Islet of Langerhans (tissue), 1 donor: Measurements from ENCODE around the gene ZNF230.

ENCODE experiments used
- FAIRE-seq: peaks from one replicate; lab custom pipeline; 2011; peaks lifted over from hg19 to GRCh38; lab: Jason Lieb, UNC

ZNF230 gene

DNA sequence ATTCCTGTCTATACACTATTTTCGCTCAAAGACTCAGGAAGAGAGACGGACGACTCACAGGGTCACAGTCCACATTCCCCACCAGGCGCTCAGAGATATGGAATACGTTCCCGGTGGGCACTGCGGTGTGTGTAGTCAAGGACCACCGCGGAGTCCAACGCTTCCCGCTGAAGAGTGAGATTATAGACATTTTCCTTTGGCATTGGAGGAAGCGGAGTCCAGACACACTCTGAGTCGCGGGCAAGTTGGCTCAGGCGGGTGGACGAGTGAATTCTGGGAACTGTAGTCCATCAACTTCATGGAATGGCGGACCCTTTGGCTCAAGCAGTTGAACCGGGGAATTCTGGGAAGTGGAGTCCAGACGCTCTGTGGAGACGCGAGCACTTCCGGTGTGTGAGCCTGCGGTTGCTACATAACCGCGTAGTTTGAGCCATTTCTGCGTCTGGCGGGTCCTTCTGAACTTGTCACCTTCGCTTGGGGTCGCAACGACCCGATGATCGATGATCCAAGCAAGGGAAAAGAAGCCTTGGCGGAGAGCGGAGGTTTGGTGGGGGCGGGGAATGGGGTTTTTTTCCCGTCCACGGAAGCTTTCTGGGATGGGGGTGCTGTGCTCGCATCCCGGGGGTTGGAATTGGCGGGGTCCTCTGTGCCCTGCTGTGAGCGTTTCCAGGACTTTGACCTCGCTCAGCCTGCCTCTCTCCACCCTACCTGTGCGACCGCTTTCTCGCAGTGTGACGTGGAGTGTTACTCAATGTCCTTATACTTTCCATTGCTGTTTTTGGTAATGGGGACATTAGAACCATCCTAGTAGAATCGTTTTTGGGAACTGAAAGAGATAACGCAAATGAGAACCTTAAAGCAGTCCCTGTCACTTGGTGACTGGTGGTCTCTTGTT, at the start of gene ZNF230:
ZNF230 (plus strand) TSS at position 392 of the 895 bp plus-strand sequence. CDS start 4,122 bp downstream, outside the sequence.
- FAIRE-seq: peak; percentile 74

- FAIRE-seq: no peak
Observed at GRCh38 chr19:43956827-43957226, 45.9 kb upstream of the ZNF230 start.

- FAIRE-seq: no peak
Observed at GRCh38 chr19:43957891-43958290, 44.9 kb upstream of the ZNF230 start.

- FAIRE-seq: no peak
Observed at GRCh38 chr19:43960411-43960810, 42.3 kb upstream of the ZNF230 start.

DNA sequence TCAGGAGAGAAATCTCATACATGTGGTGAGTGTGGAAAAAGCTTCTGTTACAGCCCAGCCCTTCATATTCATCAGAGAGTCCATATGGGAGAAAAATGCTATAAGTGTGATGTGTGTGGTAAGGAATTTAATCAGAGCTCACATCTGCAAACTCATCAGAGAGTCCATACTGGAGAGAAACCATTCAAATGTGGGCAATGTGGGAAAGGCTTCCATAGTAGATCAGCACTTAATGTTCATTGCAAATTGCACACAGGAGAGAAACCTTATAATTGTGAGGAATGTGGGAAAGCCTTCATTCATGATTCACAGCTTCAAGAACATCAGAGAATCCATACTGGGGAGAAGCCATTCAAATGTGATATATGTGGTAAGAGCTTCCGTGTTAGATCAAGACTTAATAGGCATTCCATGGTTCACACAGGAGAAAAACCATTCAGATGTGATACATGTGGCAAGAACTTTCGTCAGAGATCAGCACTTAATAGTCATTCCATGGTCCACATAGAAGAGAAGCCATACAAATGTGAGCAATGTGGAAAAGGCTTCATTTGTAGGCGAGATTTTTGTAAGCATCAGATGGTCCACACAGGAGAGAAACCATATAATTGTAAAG, 36.6 kb upstream of the ZNF230 start:
- no peak for FAIRE-seq

DNA sequence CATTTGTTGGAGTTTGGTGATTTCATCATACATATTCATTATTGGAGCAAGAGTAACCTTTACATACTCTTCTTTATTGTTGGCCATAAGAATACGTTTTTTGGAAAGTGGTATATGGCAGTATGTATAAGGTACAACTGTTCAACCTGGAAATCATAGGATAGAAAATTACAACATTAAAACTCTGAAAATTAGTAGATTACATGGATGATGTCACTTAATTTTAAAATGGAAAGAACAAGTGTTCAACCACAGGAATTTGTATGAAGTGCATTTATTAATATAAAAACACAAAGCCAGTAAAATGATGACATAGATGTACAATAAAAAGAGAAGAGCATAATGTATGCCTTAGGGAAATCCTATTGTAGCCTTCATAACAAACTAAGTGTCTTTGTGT, 26.0 kb upstream of the ZNF230 start:
- no peak for FAIRE-seq

GRCh38 chr19:43983544-43983911, 19.2 kb upstream of the ZNF230 start:
- FAIRE-seq: no peak

DNA sequence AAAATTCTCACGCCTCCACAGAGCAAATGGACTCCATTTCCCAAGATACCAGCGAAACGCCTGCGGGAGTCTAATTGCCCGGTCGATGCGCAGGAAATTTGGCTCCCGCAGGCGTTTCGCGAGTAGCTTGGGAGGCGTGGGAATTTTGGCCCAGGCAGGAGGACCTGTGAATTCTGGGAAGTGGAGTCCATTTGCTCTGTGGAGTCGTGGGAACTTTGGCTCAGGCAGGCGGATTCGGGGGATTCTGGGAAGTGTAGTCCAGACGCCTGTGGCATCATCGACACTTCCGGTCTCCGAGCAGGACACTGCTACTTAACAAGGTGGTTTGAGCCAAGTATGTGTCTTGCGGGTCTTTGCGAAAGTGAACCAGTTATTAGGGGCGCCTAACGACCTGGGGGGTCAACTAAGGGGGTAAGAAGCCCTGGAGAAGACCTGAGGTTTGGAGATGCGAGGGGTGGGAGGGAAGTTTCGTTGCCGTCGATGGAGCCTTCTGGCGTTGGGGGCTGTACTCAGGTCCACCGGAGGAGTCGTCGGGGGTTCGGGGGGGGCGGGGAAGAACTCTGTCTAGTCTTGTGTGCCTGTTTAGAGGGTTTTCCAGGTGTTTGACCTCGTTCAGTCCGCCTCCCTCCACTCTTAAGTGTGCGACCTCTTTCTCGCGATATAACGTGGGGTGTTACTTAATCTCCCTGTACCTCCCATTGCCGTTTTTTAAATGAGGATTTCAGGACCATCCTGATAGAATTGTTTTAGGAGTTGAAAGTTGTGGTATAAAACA, 18.7 kb upstream of the ZNF230 start, which contains the start of gene ZNF155:
ZNF155 (plus strand) TSS at position 277 of the 775 bp plus-strand sequence. CDS start 4,356 bp downstream, outside the sequence.
- FAIRE-seq: peak; percentile 95

- no peak for FAIRE-seq
Observed at GRCh38 chr19:43984687-43985000, 18.1 kb upstream of the ZNF230 start.

GRCh38 chr19:43997631-43998290, 5.0 kb upstream of the ZNF230 start:
- FAIRE-seq: no peak

DNA sequence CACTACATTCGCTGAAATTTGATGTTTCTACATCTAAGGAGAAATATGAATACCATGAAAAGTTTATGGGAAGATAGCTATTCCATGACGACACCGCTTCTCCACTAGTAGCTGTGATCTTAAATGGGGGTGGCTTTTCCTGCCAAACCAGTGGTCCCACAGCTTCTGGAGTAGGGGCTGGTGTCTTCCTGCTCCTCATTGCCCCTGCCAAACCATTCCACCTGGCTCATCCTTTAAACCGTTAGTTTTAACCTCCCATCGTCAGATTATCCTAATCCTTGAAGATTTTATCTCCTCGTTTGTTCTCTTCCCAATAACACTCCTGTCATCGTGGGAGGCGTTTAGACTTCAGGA, 568 bp upstream of the ZNF230 start:
- FAIRE-seq: no peak

DNA sequence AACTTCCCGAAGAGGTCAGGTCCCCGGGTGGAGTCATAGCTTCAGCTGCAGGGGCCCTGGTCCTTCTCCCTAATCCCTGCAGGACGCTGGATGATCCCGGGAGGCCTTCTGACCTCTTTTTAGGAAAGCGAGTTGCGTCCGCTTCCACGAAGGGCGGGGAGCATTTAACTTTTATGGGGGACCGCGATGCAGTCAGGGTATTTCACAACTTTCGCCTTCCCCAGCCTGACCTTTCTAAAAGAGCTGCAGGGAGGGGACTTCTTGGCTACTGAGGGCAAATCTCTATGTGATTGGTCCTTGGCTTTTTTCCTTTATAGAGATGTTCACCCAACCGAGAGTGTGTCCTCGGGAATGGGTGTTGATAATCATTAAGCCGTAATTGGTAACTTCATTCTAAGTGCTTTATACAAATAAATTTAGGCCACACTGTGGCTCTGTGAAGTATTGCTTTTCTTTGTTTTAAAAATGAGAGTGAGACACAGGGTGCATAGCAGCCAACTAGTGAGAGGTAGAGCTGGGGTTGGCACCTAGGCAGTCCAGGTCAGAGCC, 778 bp downstream of the ZNF230 start:
- FAIRE-seq: no peak

DNA sequence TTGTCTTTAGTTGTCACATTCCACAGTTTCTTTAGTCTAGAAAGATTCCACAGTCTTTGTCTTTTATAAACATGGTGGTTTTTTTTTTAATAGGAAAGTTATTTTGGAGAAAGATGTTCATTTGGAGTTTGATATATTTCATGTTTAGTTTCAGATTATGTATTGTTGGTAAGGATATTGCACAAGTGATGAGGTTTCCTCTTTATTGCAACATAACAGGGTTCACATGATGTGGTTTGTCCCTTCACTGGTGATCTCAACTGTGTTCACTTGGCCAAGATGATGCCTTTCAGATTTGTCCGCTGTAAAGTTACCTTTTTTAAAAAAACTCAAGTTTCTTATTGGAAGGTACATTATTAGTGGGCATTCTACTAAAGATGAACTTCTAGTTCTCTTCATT, 3.2 kb downstream of the ZNF230 start:
- no peak for FAIRE-seq

- FAIRE-seq: no peak
Observed at GRCh38 chr19:44007473-44007872, 4.7 kb downstream of the ZNF230 start.

- FAIRE-seq: no peak
Observed at GRCh38 chr19:44010468-44010867, 7.7 kb downstream of the ZNF230 start.

DNA sequence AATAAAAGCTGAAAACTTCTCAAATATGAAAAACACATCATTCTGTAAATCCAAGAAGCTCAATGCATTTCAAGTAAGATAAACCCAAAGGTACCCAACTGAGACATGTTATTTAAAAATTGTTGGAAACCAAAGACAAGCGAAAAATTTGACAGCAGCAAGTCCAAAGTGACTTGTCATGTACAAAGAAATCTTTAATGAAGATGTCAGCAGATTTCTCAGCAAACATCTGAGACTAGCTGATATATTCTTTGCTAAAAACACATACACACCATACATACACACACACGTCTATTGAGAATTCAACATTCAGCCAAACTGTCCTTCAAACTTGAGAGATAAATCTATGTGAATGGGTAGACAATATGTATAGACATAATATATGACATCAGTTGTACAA, 16.7 kb downstream of the ZNF230 start:
- no peak for FAIRE-seq

- FAIRE-seq: no peak
Observed at GRCh38 chr19:44021221-44021620, 18.5 kb downstream of the ZNF230 start.

DNA sequence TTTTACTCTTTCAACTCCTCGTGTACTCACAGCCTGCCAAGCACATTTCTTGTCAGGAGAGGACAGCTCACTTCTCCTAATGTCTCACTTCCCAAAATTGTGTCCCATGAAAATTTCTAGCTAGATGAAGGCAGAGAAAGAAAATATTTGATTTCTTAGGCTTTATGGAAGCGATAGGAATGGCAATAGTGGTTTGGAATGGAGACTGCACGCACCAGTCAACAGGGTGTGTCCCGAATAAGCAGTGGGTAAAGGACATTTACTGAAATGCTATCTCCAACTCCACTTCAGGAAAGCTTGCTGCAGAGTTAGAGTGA, 22.1 kb downstream of the ZNF230 start:
- no peak for FAIRE-seq

DNA sequence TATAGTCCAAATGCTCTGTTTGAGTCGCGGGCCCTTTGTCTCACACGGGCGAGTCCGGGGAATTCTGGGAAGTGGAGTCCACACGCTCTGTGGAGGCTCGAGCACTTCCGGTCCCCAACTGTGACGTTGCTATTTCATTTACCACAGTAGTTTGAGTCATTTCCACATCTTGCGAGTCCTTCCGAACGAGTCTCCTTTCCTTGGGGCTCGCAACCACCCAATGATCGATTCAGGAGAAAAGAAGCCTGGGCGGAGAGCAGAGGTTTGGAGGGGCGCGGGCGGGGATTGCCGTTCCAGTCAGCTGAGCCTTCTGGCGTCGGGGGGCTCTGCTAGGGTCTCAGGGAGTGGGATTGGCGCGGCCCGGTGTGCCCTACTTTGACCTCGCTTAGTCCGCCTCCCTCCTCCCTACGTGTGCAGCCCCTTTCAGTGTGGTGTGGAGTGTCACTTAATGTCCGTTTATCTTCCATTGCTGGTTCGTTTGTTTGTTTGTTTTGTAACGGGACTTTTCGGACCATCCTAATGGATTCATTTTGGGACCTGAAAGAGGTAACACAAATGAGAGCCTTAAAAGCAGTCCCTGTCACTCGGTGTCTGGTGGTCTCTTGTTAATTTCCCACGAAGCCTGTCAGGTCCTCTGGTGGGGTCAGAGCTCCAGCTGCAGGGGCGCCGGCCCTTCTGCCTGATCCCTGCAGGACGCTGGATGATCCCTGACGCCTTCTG, 22.6 kb downstream of the ZNF230 start, which contains the start of gene ZNF222:
ZNF222 (plus strand) TSS at position 163 of the 720 bp plus-strand sequence; CDS start at position 221, 58 bp downstream.
- no peak for FAIRE-seq

DNA sequence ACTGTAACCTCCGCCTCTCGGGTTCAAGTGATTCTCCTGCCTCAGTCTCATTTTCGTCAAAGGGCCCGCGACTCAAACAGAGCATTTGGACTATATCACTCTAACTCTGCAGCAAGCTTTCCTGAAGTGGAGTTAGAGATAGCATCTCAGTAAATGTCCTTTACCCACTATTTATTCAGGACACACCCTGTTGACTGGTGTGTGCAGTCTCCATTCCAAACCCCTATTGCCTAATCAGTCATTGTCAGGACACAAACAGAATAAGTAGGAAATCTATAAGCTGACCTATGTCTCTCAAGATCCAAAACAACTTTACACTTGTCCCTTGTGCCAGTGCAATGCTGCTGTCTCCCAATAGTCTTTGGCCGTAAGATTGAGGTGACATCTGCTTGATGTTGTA, 23.9 kb downstream of the ZNF230 start:
- FAIRE-seq: no peak

GRCh38 chr19:44032001-44032610, 29.3 kb downstream of the ZNF230 start:
- no peak for FAIRE-seq
